Heart left ventricle (tissue), 13 donors: ENCODE measurements around the gene PANK2.

Experiments
- CTCF ChIP-seq, 12 donors: fragments of 200-600 bp; sonication (generic) in 4 of 12; IDR thresholded peaks; one replicate each; pipeline versions ENCODE4 v1.5.0 to v1.8.0; 2018 to 2022; ENCODE audit warnings: antibody characterized with exemption in 12 of 12, mild to moderate bottlenecking in 5 of 12
- POLR2A ChIP-seq, 2 donors: fragments of 450-650 bp; IDR thresholded peaks; one replicate each; pipeline ENCODE4 v1.6.1; 2017; ENCODE audit warnings: antibody characterized with exemption in 2 of 2, mild to moderate bottlenecking in 2 of 2, moderate library complexity in 2 of 2
- donor health status: ischemic (EF 13 %, LVEDD 7.1; RV severe dilation, severe dysfunction).
- donor health status: DM: no; HTN: yes; CAD: no.
- donor health status: DM: no; HTN: no; CAD: no.
- donor health status: ischemic (EF 25% LVEDD 6.9; RV normal size, moderate dysfunction).
- donor health status: ischemic (EF 25% LVEDD 5.7; RV mildly dilated, moderate dysfunction).
- donor health status: ischemic (EF 35%, LVEDD 5.7; RV mildly dilated, moderate dysfunction).
- donor health status: nonischemic (EF 11% LVEDD 7.7; RV severe dilation, severe dysfunction).
- donor health status: DM: yes; HTN: yes; CAD: no.
- donor health status: PGD.
- donor health status: ischemic (EF 29% LVEDD 5.4; RV normal size, mild dysfunction).
- donor health status: nonischemic (EF 23%, LVEDD 6.1; RV moderate dilation, normal function).

- no peak for TF ChIP-seq CTCF (IDR thresholded peaks at IDR 0.05)
- no peak for TF ChIP-seq POLR2A (IDR thresholded peaks at IDR 0.05)
These were observed 13.3 kb downstream of the PANK2 start for GRCh38 chr20:3902446-3902845.
